ENCODE data around the gene KLHL2. TPM values are rescaled to one million over a fixed set of nuclear protein-coding genes. Genes with fewer than 3 reads are reported as not detected.

The KLHL2 gene
- total RNA-seq, 2 experiments from 2014 or later, result 35.8 to 37.7 TPM

DNA sequence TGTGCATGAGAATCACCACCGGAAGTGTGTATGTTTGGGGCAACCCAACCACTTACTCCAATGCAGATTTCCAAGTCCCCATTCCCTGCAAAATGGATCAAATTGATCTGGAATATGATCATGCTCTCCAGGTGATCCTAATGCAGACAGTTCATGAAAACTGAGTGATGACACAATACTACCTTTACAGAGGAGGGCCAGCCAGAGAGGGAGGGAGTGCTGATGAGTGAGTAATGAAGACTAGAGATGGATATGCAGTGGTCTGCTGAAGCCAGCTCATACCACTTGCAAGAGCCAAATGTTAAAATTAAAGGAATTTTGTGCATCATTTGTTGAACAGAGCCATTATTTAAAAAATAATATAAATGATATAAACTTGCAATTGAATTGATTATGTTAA lies 161.2 kb downstream of the KLHL2 start:
- Mint-ChIP-seq H3K27ac (no peak overlapping the region), H3K4me3 (no peak overlapping the region), H3K36me3 (no peaks in the 10 kb centered on the region), H3K9me3 (no peaks in the 10 kb centered on the region), H3K4me1 (no peaks in the 10 kb centered on the region), H3K27me3 (peaks cover 12% of the 10 kb centered on the region)
- POLR2A ChIA-PET, result no interaction called here
- ATAC-seq (ENCODE audit: low read depth) (no peak), DNase-seq (no peak)

DNA sequence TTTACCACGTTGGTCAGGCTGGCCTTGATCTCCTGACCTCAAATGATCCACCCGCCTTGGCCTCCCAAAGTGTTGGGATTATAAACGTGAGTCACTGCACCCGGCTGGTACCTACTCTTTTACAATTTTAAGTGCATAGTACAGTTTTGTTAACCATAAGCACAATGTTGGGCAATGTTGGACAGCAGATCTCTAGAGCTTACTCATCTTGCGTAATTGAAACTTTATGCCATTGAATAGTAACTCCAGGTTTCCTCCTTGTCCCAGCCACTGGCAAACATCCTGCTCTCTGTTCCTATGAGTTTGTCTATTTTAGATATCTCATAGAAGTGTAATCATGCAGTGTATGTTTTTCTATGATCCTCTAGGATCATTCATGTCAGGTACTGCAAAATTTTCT lies 162.2 kb downstream of the KLHL2 start:
- POLR2A ChIA-PET, result no interaction called here
- Mint-ChIP-seq H3K9me3 (no peaks in the 10 kb centered on the region), H3K27me3 (peaks cover 19% of the 10 kb centered on the region), H3K36me3 (no peaks in the 10 kb centered on the region), H3K27ac (no peak overlapping the region), H3K4me3 (no peak overlapping the region), H3K4me1 (no peaks in the 10 kb centered on the region)
- no peak for ATAC-seq (ENCODE audit: low read depth)
- no peak for DNase-seq

DNA sequence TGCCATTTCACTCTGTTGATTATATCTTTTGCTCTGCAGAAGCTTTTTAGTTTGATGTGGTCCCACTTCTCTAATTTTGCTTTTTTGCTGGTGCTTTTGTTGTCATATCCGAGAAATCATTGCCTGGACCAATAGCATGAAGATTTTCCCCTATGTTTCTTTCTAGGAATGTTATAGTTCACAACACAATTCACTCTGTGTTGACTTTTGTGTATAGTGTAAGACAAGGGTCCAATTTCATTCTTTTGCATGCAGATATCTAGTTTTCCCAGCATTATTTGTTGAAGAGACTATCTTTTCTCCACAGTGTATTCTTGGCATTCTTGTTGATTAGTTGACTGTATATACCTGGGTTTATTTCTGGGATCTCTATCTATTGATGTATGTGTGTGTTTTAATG lies 163.2 kb downstream of the KLHL2 start:
- peaks cover 4% of the 10 kb centered on the region for H3K4me1 Mint-ChIP-seq
- H3K9me3 Mint-ChIP-seq, result no peaks in the 10 kb centered on the region
- POLR2A ChIA-PET, result no interaction called here
- H3K4me3 Mint-ChIP-seq, result no peak overlapping the region
- no peaks in the 10 kb centered on the region for H3K36me3 Mint-ChIP-seq
- no peak for ATAC-seq (ENCODE audit: low read depth)
- H3K27me3 Mint-ChIP-seq, result peaks cover 27% of the 10 kb centered on the region
- DNase-seq, result no peak
- no peak overlapping the region for H3K27ac Mint-ChIP-seq

Other genes with a start within 250 kb of the KLHL2 start
- gene TRIM61, start 229.9 kb upstream of the KLHL2 start, total RNA-seq, result 1 to 10 TPM; 2.9 to 3.1 TPM
- not detected for gene TRIM60, start 175.6 kb upstream of the KLHL2 start, total RNA-seq
- not detected for gene TRIM75, start 153.7 kb upstream of the KLHL2 start, total RNA-seq
- 1 to 10 TPM; 8.2 to 8.5 TPM for gene TMEM192, start 94.7 kb upstream of the KLHL2 start, total RNA-seq
- 10 to 100 TPM; 42.3 to 47.4 TPM for gene MSMO1, start 120.1 kb downstream of the KLHL2 start, total RNA-seq
- not detected for gene CPE, start 171.4 kb downstream of the KLHL2 start, total RNA-seq

Measured in activated naive CD8-positive, alpha-beta T cell treated with anti-CD3 and anti-CD28 coated beads, Interleukin-2, amount 10 ng/mL, durations not matched to agents 7 days and 5 days (primary cell).